Kidney (tissue), 14 donors: ENCODE results near the gene SPOCK1. TPM values are rescaled to one million over a fixed set of nuclear protein-coding genes. Genes with fewer than 3 reads are reported as not detected.

Experiments
- DNase-seq, 5 donors: peaks; one replicate each; pipeline ENCODE4 v3.0.0-alpha.2; 2013 to 2020
- FAIRE-seq: peaks from 2 replicates; lab custom pipeline; 2012; peaks lifted over from hg19 to GRCh38; lab: Jason Lieb, UNC
- H3K27ac ChIP-seq, 2 donors: one replicate each; pipeline ENCODE4 v1.7.0; 2013; ENCODE audit warnings: low read depth in 2 of 2, low read length in 2 of 2, inconsistent platforms in 1 of 2
- H3K27me3 ChIP-seq: one replicate; pipeline ENCODE4 v1.7.1; 2013; ENCODE audit warnings: low read length, inconsistent platforms; ENCODE audit not compliant: control insufficient read depth, insufficient read depth
- H3K36me3 ChIP-seq, 3 donors: one replicate each; pipeline versions ENCODE4 v1.7.0 to v1.7.1; 2013; ENCODE audit warnings: low read length in 3 of 3, control low read depth in 1 of 3, inconsistent platforms in 1 of 3; ENCODE audit not compliant: insufficient read depth in 3 of 3, control insufficient read depth in 2 of 3
- H3K4me1 ChIP-seq, 3 donors: one replicate each; pipeline versions ENCODE4 v1.7.0 to v1.7.1; 2013; ENCODE audit warnings: low read length in 3 of 3, inconsistent platforms in 1 of 3, low read depth in 1 of 3; ENCODE audit not compliant: control insufficient read depth in 2 of 3, insufficient read depth in 2 of 3
- H3K4me3 ChIP-seq, 3 donors: one replicate each; pipeline versions ENCODE4 v1.7.0 to v1.8.1; 2013; ENCODE audit warnings: low read length in 3 of 3, control low read depth in 1 of 3, inconsistent platforms in 1 of 3
- H3K9ac ChIP-seq, 3 donors: one replicate each; pipeline versions ENCODE4 v1.7.0 to v1.7.1; 2013; ENCODE audit warnings: low read length in 3 of 3, control low read depth in 1 of 3, inconsistent platforms in 1 of 3
- H3K9me3 ChIP-seq, 3 donors: one replicate each; pipeline versions ENCODE4 v1.7.0 to v1.7.1; 2013; ENCODE audit warnings: low read length in 3 of 3, control low read depth in 1 of 3, inconsistent platforms in 1 of 3; ENCODE audit not compliant: control insufficient read depth in 2 of 3, insufficient read depth in 1 of 3
- intact Hi-C: fragments of 100-400 bp; cut with DNase I; formaldehyde crosslinking; loops from one replicate; pipeline ENCODE4 v1.11.1; 2022
- polyA plus RNA-seq: library from polyadenylated mRNA; stranded (reverse); fragments of 350-450 nt; fragmentation: Illumina TruSeq; extraction: RNeasy Lipid Tissue Mini Kit (QIAGEN cat#74804); gene quantifications from one replicate; pipeline ENCODE4 v1.2.3, GENCODE V29; 2014; ENCODE audit warnings: low read depth, low replicate concordance; ENCODE audit not compliant: insufficient read depth
- total RNA-seq: library from RNA; stranded (reverse); fragmentation: NEBNext Ultra II Directional; extraction: Animal tissue kit (Norgen Biotek cat#: 25700); gene quantifications from one replicate; pipeline ENCODE4 v1.2.1, GENCODE V29; 2021
- TF ChIP-seq, protein P1 (sequence below): IDR thresholded peaks from 3 replicates; pipeline ENCODE4 v1.5.1; 2012; ENCODE audit warnings: mild to moderate bottlenecking, moderate library complexity, borderline replicate concordance; ENCODE audit not compliant: insufficient read depth; ENCODE audit errors: extremely low read depth
- donor health status: control.
- donor health status: control.
- donor health status: control.
- donor health status: control.
- donor health status: control.
- donor health status: DM: yes; HTN: yes; CAD: no.
- donor health status: Normal renal cell carcinoma (clear cell type).

The SPOCK1 gene
- total and polyA plus RNA-seq, 2 donors from 2014 or later: 15.7 to 32.8 TPM

DNA sequence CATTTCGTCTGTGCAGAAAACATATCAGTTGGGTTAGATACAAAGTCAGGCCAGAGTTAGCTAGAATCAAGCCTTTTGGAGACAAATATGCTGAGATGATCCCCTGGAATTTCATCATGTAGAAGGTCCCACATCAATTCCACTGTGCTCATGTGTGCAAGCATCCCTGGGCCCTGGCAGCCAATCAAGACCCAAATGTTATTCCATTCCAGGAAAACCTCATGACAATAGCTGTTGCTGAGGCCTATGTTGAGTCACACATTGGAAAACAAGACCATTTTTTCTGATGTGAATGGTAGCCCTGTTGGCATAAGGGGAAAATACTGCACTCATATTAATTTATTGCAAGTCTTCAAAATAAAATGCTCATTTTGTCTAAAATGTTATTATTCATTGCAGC lies 11.5 kb downstream of the SPOCK1 start:
- Histone ChIP-seq H3K27me3 (no peaks in the 10 kb centered on the region), H3K36me3 (no peaks in the 10 kb centered on the region), H3K9ac (no peak overlapping the region), H3K9me3 (no peaks in the 10 kb centered on the region), H3K27ac (no peak overlapping the region), H3K4me3 (no peak overlapping the region), H3K4me1 (no peaks in the 10 kb centered on the region)
- TF ChIP-seq, protein P1, sequence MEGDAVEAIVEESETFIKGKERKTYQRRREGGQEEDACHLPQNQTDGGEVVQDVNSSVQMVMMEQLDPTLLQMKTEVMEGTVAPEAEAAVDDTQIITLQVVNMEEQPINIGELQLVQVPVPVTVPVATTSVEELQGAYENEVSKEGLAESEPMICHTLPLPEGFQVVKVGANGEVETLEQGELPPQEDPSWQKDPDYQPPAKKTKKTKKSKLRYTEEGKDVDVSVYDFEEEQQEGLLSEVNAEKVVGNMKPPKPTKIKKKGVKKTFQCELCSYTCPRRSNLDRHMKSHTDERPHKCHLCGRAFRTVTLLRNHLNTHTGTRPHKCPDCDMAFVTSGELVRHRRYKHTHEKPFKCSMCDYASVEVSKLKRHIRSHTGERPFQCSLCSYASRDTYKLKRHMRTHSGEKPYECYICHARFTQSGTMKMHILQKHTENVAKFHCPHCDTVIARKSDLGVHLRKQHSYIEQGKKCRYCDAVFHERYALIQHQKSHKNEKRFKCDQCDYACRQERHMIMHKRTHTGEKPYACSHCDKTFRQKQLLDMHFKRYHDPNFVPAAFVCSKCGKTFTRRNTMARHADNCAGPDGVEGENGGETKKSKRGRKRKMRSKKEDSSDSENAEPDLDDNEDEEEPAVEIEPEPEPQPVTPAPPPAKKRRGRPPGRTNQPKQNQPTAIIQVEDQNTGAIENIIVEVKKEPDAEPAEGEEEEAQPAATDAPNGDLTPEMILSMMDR: no peak
- no peak for FAIRE-seq
- intact Hi-C loops: no loop called here
- DNase-seq: no peak

- H3K4me1 ChIP-seq: peaks cover 0 to 3% (median 0%) of the 10 kb centered on the region in 3 donors
- FAIRE-seq (no peak), DNase-seq (no peak)
- intact Hi-C loops: no loop called here
- no peaks in the 10 kb centered on the region for H3K9me3 ChIP-seq
- H3K9ac ChIP-seq: no peak overlapping the region
- TF ChIP-seq, protein P1: no peak
- no peak overlapping the region for H3K27ac ChIP-seq
- no peak overlapping the region for H3K4me3 ChIP-seq
- no peaks in the 10 kb centered on the region for H3K27me3 ChIP-seq
- H3K36me3 ChIP-seq: no peaks in the 10 kb centered on the region
These were observed 12.4 kb downstream of the SPOCK1 start for GRCh38 chr5:137486707-137487106.

DNA sequence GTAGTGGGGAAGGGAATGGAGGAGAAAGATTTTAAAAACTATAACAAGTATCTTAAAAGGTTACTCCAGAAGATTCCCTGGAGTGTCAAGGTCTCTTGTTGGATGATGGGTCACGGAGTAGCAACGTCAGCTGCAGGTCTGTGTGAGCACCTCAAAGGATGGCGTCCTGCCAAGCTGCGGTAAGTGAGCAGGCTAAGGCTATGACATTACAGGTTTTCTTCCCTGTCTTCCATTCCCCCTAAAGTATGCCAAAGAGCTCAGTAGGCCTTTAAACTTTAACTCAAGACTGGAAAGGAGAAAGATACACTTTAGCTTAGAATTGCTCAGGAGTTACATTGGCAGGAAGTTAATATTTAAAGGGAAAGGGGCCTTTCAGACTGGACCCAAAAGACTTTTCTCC lies 17.5 kb downstream of the SPOCK1 start:
- Histone ChIP-seq H3K36me3 (no peaks in the 10 kb centered on the region), H3K27ac (no peak overlapping the region), H3K27me3 (no peaks in the 10 kb centered on the region), H3K9me3 (no peaks in the 10 kb centered on the region), H3K4me3 (no peak overlapping the region), H3K4me1 (peaks cover 0 to 3% (median 0%) of the 10 kb centered on the region in 3 donors), H3K9ac (no peak overlapping the region)
- TF ChIP-seq, protein P1: no peak
- DNase-seq (peak in 2 of 5 donors; percentile 14 to 40), FAIRE-seq (no peak)
- intact Hi-C loops: no loop called here

- no peaks in the 10 kb centered on the region for H3K27me3 ChIP-seq
- FAIRE-seq (no peak), DNase-seq (no peak)
- TF ChIP-seq, protein P1: no peak
- no peaks in the 10 kb centered on the region for H3K36me3 ChIP-seq
- H3K9ac ChIP-seq: no peak overlapping the region
- peaks cover 0 to 3% (median 0%) of the 10 kb centered on the region in 3 donors for H3K4me1 ChIP-seq
- intact Hi-C loops: no loop called here
- no peaks in the 10 kb centered on the region for H3K9me3 ChIP-seq
- H3K4me3 ChIP-seq: no peak overlapping the region
- no peak overlapping the region for H3K27ac ChIP-seq
These were observed 21.1 kb downstream of the SPOCK1 start for GRCh38 chr5:137478043-137478442.
